Peyer's patch (tissue), 4 donors: ENCODE measurements around the gene DBNL. TPM values are rescaled to one million over a fixed set of nuclear protein-coding genes. Genes with fewer than 3 reads are reported as not detected.

Experiments used
- DNase-seq, 3 donors: peaks; one replicate each; pipeline ENCODE4 v3.0.0-alpha.2; 2017 to 2019
- H3K27ac ChIP-seq, 4 donors: fragments of 200-600 bp; sonication (generic); one replicate each; pipeline ENCODE4 v1.5.1; 2016 to 2019
- H3K27me3 ChIP-seq, 2 donors: fragments of 200-600 bp; sonication (generic); one replicate each; pipeline ENCODE4 v1.5.1; 2019
- H3K36me3 ChIP-seq, 3 donors: fragments of 200-600 bp; sonication (generic); one replicate each; pipeline ENCODE4 v1.5.1; 2016 to 2019
- H3K4me1 ChIP-seq, 4 donors: fragments of 200-600 bp; sonication (generic); one replicate each; pipeline ENCODE4 v1.5.1; 2016 to 2019
- H3K4me3 ChIP-seq, 4 donors: fragments of 200-600 bp; sonication (generic); 1 replicate in 3 of 4; 2 replicates in 1 of 4; pipeline ENCODE4 v1.5.1; 2016 to 2019; ENCODE audit warnings: mild to moderate bottlenecking in 1 of 4
- H3K9me3 ChIP-seq, 4 donors: fragments of 200-600 bp; sonication (generic); one replicate each; pipeline ENCODE4 v1.5.1; 2016 to 2019; ENCODE audit warnings: mild to moderate bottlenecking in 1 of 4
- CTCF ChIP-seq, 6 experiments: fragments of 450-650 bp in 4 of 6; fragments of 200-600 bp in 2 of 6; sonication (generic) in 1 of 6; IDR thresholded peaks; one replicate each; pipeline ENCODE4 v1.5.1; 2017 to 2019; ENCODE audit warnings: antibody characterized with exemption in 6 of 6, mild to moderate bottlenecking in 3 of 6, moderate library complexity in 1 of 6
- POLR2A ChIP-seq, 2 donors: fragments of 450-650 bp; IDR thresholded peaks; one replicate each; pipeline ENCODE4 v1.5.1; 2017; ENCODE audit warnings: antibody characterized with exemption in 2 of 2, mild to moderate bottlenecking in 2 of 2, moderate library complexity in 2 of 2
- total RNA-seq, 4 donors: library from RNA; depleted of rRNA; stranded (reverse); fragments of >200 nt; gene quantifications; one replicate each; pipeline ENCODE4 v1.1.0, GENCODE V29; 2016

Gene DBNL
- total RNA-seq, 4 donors from 2014 or later: 100 to 303 (median 111) TPM

- Histone ChIP-seq H3K4me1 (peaks cover 0 to 8% (median 2%) of the 10 kb centered on the region in 4 donors), H3K27ac (no peak overlapping the region), H3K9me3 (no peaks in the 10 kb centered on the region), H3K4me3 (no peak overlapping the region), H3K27me3 (no peaks in the 10 kb centered on the region), H3K36me3 (no peaks in the 10 kb centered on the region)
- TF ChIP-seq POLR2A (IDR thresholded peaks at IDR 0.05): no peak
- no peak for TF ChIP-seq CTCF (IDR thresholded peaks at IDR 0.05)
- DNase-seq: no peak
Measured at GRCh38 chr7:44094883-44095592, 50.5 kb downstream of the DBNL start.

GRCh38 chr7:44095781-44096180, 51.3 kb downstream of the DBNL start:
- no peak overlapping the region for H3K27ac ChIP-seq
- TF ChIP-seq POLR2A (IDR thresholded peaks at IDR 0.05): no peak
- no peak for TF ChIP-seq CTCF (IDR thresholded peaks at IDR 0.05)

GRCh38 chr7:44096326-44096881, 51.9 kb downstream of the DBNL start:
- no peak for TF ChIP-seq CTCF (IDR thresholded peaks at IDR 0.05)
- TF ChIP-seq POLR2A (IDR thresholded peaks at IDR 0.05): no peak
- Histone ChIP-seq H3K4me1 (peaks cover 0 to 8% (median 2%) of the 10 kb centered on the region in 4 donors), H3K4me3 (no peak overlapping the region), H3K9me3 (no peaks in the 10 kb centered on the region), H3K27me3 (no peaks in the 10 kb centered on the region), H3K27ac (peak overlapping the region in 2 of 4 donors; percentile 17 to 71), H3K36me3 (no peaks in the 10 kb centered on the region)
- no peak for DNase-seq

More at GRCh38 chr7:44095781-44096180, 51.3 kb downstream of the DBNL start:
- Histone ChIP-seq H3K9me3 (no peaks in the 10 kb centered on the region), H3K27me3 (no peaks in the 10 kb centered on the region), H3K36me3 (no peaks in the 10 kb centered on the region), H3K4me3 (no peak overlapping the region), H3K4me1 (peaks cover 0 to 8% (median 2%) of the 10 kb centered on the region in 4 donors)
- DNase-seq: no peak

- Histone ChIP-seq H3K27ac (peak overlapping the region in 2 of 4 donors; percentile 32 to 71), H3K27me3 (no peaks in the 10 kb centered on the region), H3K36me3 (no peaks in the 10 kb centered on the region), H3K4me1 (peaks cover 0 to 8% (median 2%) of the 10 kb centered on the region in 4 donors), H3K4me3 (no peak overlapping the region), H3K9me3 (no peaks in the 10 kb centered on the region)
- TF ChIP-seq CTCF (IDR thresholded peaks at IDR 0.05) (no peak), POLR2A (IDR thresholded peaks at IDR 0.05) (no peak)
- DNase-seq: peak in 2 of 3 donors; percentile 69 to 76
Measured at GRCh38 chr7:44097064-44097932, 52.8 kb downstream of the DBNL start.
